SH-SY5Y (cell line): ENCODE data around the gene ABCD1.

ENCODE experiments used
- GATA2 ChIP-seq: IDR thresholded peaks from 2 replicates; pipeline ENCODE4 v1.6.1; 2011; ENCODE audit warnings: mild to moderate bottlenecking, low read depth, low read length
- GATA3 ChIP-seq: IDR thresholded peaks from 2 replicates; pipeline ENCODE4 v1.6.1; 2011; ENCODE audit warnings: low read depth, mild to moderate bottlenecking, low read length, moderate library complexity

Gene ABCD1

GRCh38 chrX:153744210-153745066, 19.8 kb downstream of the ABCD1 start:
- TF ChIP-seq GATA2 (no peak), GATA3 (no peak)

- TF ChIP-seq GATA2 (no peak), GATA3 (no peak)
Observed at GRCh38 chrX:153746359-153746758, 21.7 kb downstream of the ABCD1 start.

- no peak for TF ChIP-seq GATA3
- TF ChIP-seq GATA2, result no peak
Observed at GRCh38 chrX:153750127-153750774, 25.6 kb downstream of the ABCD1 start.

- TF ChIP-seq GATA2, result no peak
- no peak for TF ChIP-seq GATA3
Observed at GRCh38 chrX:153755136-153755535, 30.5 kb downstream of the ABCD1 start.

GRCh38 chrX:153761863-153762262, 37.2 kb downstream of the ABCD1 start:
- TF ChIP-seq GATA2, result no peak
- TF ChIP-seq GATA3, result no peak

- TF ChIP-seq GATA2, result no peak
- no peak for TF ChIP-seq GATA3
Observed at GRCh38 chrX:153762626-153763173, 38.0 kb downstream of the ABCD1 start.

- TF ChIP-seq GATA3 (no peak), GATA2 (no peak)
Observed at GRCh38 chrX:153763298-153763932, 38.8 kb downstream of the ABCD1 start.

- TF ChIP-seq GATA2 (no peak), GATA3 (no peak)
Observed at GRCh38 chrX:153763989-153764755, 39.5 kb downstream of the ABCD1 start, which contains the start of gene PLXNB3. TSS of gene PLXNB3 (plus strand) at chrX:153764249. CDS start at chrX:153765536, 1,287 bp downstream.

- no peak for TF ChIP-seq GATA3
Observed at GRCh38 chrX:153764786-153765137, 40.1 kb downstream of the ABCD1 start.

GRCh38 chrX:153765138-153766079, 40.8 kb downstream of the ABCD1 start:
- TF ChIP-seq GATA2 (no peak), GATA3 (no peak)

- TF ChIP-seq GATA3 (no peak), GATA2 (no peak)
Observed at GRCh38 chrX:153766098-153766817, 41.6 kb downstream of the ABCD1 start.

GRCh38 chrX:153766871-153767673, 42.4 kb downstream of the ABCD1 start:
- TF ChIP-seq GATA3 (no peak), GATA2 (no peak)
